HS-27A (cell line): Measurements from ENCODE around the gene PPP1CA.

Experiments used
- DNase-seq: peaks from one replicate; pipeline ENCODE4 v3.0.0-alpha.2; 2012; ENCODE audit warnings: low read depth, missing footprints

PPP1CA gene

GRCh38 chr11:67382276-67383136, 19.2 kb downstream of the PPP1CA start:
- no peak for DNase-seq

- no peak for DNase-seq
These were observed 20.2 kb downstream of the PPP1CA start for GRCh38 chr11:67381244-67381972.

DNA sequence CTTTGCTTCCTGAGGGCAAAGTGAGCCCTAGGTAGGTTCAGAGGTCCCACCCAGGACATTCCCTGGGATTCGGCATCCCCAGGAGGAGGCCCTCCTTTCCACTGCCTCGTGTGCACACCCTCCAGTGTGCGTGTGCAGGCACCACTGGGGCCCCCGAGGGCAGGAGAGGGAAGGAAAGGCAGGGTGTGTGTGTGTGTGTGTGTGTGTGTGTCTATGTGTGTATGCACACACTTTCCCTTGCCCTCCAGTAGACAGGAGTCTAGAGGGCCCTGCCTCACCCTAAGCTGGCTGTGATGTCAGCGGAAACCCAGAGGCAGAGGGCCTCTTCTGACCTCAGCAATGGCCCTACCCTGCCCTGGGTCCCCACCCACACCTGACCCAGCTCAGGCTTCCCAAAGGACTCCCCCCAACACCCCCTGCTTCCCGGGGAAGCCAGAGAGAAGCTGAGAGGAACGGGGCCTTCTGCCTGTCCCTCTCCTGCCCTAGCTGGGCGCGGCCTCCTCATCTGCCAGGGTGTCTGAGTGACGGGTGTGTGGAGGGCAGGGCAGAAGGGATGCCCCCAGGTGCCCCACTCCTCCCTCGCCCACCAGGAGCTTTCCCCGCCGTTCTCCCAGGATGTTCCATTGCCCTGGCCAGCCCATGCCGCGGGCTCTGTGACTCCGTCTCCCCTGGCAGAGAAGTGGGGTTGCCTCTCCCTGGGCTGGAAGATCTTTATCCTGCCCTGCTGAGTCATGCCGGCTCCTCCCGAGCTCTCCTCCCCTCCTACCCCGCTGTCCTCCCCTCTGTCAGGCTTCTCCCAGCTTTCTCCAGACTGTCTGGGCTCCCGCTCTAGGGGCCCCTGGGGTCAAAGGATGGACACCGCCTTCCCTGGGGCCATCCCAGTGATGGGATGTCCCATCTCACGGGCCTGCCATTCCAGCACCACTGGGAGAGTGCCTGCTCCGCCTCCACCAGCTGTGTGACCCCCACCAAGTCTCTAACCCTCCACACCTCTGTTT, 22.3 kb downstream of the PPP1CA start:
- DNase-seq, result no peak

- DNase-seq, result no peak
These were observed 23.1 kb downstream of the PPP1CA start for GRCh38 chr11:67378544-67378943.

DNA sequence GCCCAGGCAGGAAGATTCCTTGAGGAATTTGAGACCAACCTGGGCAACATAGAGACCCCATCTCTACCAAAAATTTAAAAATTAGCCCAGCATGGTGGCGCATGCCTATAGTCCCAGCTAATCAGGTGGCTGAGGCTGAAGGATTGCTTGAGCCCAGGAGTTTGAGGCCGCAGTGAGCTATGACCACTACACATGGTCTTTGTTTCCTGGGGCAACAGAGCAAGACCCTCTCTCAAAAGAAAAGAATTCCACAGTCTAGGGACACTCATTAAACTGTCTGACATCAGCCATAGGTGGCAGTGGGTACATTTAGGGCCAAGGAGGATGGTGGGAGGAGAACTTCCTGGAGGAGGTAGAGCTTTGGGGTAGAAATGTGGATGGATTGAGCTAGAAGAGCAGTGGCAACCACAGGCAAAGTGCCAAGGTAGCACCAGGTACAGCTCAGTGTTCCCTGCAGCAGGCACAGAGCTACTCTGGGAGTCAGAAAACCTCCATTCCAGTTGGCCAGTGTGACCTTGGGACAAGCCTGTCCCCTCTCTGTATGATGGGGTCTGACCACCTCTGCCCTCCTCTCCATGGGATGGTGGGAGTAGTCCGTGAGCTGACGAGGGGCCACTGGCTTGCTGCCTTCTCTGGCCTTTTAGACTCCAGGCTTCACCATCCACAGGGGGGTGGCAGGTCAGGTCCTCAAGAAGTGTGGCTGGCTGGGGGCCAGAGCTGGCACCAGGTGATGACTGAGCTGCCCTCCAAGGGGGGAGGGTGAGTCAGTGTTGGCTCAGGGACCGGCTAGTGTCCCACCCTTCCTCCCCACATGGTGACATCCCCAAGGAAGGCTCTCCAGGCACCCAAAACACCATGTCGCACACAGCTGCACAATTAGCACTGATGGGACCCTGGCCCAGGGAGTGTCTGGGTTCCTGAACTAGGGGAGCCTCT, 24.5 kb downstream of the PPP1CA start:
- no peak for DNase-seq

DNA sequence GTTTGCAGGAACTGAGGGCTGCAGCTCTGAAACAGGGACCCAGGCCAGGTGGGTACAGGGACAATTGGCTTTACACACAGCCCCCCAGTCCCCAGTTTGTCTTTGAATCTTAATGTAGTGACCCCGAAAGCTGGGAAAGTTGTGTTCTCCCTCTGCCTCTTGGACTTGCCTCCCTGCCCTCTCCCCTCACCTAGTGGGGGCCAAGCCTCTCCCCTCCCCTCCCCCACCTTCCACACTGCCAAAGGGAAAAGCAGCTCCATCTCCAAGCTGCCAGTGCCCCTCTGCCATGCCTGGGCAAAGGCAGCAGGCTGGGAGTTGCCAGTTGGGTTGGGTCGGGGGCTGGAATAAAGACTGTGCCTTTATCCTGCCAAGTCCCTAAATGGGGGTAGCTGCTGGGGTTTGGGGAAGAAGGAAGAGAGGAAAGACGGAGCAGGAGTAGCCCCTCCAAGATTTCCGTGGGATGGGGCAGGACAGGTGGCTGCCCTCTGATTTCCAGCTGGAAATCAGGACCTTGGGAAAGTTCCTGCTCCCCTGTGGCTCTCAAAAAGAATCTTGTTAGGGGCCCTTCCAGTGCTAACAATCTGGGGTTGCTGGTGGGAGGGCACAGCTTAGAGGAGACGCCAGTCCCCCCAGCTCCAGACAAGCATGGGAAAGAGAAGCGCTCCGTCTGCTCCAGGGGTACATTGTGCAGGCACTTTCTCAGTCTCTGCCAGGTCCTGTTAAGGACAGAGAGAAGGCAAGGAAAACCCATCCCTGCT, 25.4 kb downstream of the PPP1CA start:
- DNase-seq, result no peak

GRCh38 chr11:67375320-67376055, 26.2 kb downstream of the PPP1CA start:
- DNase-seq, result no peak

- DNase-seq, result no peak
These were observed 26.9 kb downstream of the PPP1CA start for GRCh38 chr11:67374571-67375281.

DNA sequence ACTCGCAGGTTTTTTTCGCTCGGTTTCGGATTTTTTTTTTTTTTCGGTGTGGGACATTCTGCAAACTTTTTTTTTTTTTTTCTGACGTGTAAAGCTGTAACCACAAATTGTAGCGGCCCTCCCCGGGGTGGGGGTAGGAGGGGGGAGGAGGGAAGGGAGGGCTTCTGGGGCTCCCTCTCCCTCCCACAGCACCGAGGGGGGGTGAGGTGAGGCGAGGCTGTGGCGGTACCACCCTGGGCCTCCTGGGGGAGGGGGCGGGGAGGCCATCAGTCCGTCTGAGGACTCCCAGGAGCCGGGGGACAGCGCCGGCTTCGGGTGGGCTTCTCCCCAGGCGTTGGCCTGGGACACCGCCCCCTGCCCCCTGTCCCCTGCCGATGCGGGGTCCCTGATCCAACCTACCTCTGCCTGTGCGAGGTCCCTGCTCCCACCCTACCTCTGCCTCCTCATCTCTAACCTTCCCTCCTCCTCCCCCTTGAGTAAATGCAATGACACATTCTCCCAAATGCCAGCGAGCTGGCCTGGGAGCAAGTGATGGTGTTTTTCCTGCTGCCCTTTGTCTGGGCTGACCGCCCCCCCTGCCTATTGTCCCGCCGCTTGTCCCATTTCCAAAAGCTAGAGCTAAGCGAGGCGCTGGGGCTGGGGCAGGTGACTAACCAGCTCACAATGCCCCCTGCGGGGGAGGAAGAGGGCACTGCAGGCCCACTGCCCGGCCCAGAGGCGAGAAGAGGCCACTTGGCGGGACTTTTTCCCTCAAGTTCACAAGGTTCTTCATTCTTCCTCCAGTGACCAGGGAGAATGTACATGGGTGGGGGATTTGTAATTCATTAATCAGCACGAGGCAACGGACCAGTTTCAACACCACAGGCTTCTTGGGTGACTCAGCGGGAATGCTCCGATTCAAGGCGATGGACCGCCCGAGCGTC, 27.7 kb downstream of the PPP1CA start:
- peak; percentile 99 for DNase-seq

- no peak for DNase-seq
These were observed 28.5 kb downstream of the PPP1CA start, which contains the start of gene CLCF1 for GRCh38 chr11:67372993-67373647. CLCF1 (minus strand) TSS chr11:67373598; CDS start chr11:67373539, 59 bp downstream.

- no peak for DNase-seq
These were observed 29.2 kb downstream of the PPP1CA start for GRCh38 chr11:67372321-67372992.

- DNase-seq, result no peak
These were observed 29.7 kb downstream of the PPP1CA start for GRCh38 chr11:67371911-67372320.

DNA sequence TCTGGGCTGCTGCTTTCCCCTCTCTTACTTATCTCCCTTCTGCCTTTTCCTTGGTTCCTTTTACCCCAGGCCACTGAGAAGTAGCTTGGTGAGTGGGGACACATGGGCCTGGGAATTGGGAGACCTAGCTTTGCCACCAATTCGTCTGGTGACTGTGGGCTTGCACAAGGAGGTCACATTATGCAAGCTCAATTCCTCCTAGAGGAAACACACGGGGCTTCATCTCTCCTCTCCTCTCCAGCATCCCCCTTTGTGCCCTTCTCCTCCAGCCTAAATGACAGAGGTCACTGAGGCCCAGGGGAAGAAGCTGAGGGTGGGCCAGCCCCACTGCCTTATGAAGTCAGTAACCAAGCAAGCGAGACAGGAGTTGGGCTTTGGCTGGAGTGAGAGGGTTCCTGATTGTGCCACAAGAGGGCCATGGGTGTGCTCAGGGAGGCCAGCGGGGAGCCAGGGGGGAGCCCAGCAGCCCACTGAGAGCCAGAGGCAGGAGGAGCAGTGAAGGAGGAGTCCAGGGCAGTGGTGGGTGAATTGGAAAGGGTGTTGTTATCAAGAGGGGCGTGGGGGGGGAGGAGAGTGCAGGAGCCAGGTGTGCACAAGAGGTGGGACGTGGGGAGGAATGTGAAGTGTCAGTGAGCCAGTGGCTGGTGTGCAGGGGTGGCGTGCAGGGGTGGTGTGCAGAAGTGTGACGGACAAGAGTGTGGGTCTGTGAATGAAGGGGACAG, 30.3 kb downstream of the PPP1CA start:
- no peak for DNase-seq

- DNase-seq, result no peak
These were observed 31.1 kb downstream of the PPP1CA start for GRCh38 chr11:67370351-67371076.

DNA sequence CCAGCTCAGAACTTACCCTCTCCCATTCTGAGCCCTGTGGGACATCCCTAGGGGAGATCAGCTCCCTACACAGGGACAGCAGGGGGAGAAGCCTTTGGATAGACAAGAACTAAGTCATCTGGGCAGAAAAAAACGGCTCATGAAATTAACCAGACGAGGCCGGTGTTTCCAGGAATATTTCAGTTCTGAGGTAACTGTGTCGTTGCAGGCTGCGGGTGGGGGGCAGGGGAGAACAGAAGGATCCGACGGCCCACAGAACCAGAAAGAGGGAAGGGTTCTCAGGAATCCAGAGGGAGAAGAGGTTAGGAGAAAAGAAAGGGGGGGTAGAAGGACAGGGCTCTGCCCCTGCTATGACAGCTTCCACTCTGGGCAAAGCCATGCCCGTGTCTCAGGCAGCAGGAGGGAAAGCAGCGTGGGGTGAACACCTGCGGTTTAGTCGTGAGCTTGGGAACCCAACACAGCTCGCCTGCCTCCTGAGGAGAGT, 31.8 kb downstream of the PPP1CA start:
- DNase-seq, result no peak
